Germinal center (tissue), 1 donor: ENCODE data around the gene LDLRAD2.
"Not testable (repeated sequence)": the region's sequence is repeated elsewhere in the genome, so short reads cannot be mapped to it uniquely, and the experiment has no call there.

Experiments used
- DNase-seq: peaks from one replicate; pipeline ENCODE4 v3.0.0; 2012; ENCODE audit warnings: mixed read lengths, low spot score

The LDLRAD2 gene

DNA sequence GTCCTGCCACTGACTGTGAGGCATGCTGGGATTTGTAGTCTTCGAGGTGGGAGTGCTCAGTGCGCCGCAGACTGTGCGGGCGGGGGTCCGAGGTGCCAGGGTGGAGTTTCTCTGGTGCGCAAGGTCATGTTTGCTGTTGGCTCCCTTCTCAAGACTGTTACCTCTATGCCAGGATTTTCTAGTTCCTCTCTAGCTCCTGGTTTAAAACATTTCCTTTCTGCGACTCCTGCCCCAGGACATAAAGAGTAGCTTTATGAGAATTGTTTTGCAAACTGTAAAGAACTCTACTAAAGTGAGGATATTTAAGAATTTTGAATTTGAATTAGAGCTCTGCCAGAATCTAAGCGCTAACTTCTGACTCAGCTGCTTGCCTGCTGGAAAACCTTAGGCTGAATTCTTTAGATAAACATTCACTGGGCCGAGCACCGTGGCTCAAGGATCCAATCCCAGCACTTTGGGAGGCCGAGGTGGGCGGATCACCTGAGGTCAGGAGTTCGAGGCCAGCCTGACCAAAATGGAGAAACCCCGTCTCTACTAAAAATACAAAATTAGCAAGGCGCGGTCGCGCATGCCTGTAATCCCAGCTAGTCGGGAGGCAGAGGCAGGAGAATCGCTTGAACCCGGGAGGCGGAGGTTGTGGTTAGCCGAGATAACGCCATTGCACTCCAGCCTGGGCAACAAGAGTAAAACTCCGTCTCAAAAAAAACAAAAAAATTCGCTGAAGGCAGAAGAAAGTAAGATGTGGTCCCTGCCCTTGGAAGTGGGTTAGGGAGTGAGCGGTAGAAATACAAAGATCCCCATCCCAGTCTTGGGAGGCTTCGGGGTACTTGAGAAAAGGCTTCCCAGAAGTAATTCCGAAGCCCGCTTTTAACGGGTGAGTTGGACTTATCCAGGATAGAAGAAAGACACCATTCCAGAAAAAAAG lies 28.1 kb upstream of the LDLRAD2 start:
- no peak for DNase-seq

DNA sequence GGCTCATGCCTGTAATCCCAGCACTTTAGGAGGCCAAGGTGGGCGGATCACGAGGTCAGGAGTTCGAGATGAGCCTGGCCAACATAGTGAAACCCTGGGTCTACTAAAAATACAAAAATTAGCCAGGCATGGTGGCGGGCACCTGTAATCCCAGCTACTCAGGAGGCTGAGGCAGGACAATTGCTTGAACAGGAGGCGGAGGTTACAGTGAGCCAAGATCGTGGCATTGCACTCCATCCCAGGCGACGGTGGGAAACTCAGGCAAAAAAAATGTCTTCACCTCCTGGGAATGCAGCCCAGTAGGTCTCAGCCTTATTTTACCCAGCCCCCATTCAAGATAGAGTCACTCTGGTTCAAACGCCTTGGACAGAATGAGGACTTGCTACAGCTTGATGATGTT lies 26.3 kb upstream of the LDLRAD2 start:
- DNase-seq, result not testable (repeated sequence)

DNA sequence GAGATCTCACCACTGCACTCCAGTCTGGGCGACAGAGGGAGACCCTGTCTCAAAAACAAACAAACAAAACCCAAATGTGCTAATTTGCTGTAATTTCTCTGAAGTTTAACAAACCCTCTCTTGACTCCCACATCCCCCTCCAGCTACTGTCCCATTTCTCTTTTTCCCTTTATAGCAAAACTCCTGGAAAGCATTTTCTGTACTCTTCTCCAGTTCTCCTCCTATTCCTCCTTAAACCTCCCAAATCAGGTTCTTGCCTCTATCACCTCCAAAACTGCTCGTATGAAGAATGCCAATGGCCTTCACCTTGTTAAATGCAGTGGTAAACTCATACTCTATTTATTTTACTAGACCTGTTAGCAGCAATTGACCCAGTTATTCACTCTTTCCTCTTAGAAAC lies 25.4 kb upstream of the LDLRAD2 start:
- DNase-seq, result no peak

DNA sequence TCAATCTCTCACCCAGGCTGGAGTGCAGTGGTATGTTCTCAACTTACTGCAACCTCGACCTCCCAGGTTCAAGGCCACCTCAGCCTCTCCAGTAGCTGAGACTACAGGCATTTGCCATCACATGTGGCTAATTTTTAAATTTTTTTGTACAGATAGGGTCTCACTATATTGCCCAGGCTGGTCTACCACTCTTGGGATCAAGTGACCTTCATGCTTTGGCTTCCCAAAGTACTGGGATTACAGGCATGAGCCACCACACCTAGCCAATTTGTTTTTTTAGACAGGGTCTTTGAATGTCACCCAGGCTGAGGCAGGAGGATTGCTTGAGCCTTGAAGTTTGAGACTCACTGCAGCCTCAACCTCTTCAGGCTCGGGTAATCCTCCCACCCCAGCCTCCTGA lies 19.0 kb upstream of the LDLRAD2 start:
- no peak for DNase-seq

DNA sequence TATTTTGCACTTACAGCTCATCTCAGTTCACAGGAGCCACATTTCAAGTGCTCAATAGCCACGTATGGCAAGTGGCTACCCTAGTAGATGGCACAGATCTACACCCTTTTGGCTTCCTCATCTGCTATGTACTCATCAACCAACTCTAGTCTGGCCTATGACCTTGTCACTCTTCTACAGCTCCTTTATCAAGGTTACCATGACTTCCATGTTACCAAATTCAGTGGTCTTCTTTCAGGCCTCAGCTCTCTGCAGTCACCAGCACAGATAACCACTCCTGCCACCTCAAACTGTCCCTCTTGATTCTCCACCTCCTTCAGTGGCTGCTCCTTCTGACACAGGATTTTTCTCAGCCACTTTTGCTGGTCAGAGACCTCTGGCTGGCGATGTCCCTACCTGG lies 17.4 kb upstream of the LDLRAD2 start:
- DNase-seq, result no peak

DNA sequence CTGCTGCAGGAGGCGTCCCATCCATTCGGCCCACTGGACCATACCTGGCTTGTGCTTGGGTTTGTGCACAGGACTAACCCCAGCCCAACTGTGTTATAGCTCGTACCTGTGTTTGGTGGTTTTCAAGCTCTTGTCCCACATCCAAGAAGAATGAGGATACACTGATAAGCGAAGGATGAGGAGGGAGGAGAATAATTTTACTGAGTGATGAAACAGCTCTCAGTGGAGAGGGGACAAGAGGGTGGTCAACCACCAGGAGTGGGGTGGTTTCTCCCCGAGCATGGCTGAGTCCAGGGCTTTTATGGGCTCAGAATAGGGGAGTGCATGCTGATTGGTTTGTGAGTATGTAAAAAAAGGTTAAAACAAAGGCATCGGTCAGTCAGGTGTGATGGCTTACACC lies 17.0 kb upstream of the LDLRAD2 start:
- no peak for DNase-seq

DNA sequence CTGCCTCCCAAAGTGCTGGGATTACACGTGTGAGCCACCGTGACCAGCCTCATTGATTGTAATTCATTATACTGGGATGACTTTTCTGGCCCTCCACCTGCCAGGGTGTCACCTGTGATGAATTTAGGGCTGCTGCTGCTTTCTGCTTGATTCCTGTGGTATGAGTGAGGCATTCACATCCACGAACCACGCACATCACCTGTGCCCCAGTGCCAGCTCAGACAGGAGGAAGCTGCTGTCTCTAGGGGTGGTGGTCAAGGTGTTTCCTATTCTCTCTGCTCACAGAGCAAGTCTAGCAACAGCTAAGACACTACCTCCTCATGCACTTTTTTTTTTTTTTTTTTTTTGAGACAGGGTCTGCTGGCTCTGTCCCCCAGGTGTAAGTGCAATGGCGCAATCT lies 12.3 kb upstream of the LDLRAD2 start:
- DNase-seq, result no peak

DNA sequence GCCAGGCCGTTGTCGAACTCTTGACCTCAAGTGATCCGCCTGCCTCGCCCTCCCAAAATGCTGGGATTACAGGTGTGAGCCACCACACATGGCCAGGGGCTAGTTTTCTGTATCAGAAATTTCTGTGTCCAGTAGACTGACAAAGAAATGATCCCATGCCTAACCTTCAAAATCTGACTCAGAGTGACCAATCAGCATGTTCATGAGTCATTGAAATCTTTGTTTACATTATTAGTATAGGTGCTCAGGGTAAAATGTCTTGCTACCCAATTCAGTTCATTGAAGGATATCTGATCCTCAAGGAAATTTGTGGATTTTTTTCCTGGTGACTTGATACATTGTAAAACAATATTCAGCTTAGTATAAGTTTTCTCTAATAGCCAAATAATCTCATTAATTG lies 11.0 kb upstream of the LDLRAD2 start:
- DNase-seq, result no peak

DNA sequence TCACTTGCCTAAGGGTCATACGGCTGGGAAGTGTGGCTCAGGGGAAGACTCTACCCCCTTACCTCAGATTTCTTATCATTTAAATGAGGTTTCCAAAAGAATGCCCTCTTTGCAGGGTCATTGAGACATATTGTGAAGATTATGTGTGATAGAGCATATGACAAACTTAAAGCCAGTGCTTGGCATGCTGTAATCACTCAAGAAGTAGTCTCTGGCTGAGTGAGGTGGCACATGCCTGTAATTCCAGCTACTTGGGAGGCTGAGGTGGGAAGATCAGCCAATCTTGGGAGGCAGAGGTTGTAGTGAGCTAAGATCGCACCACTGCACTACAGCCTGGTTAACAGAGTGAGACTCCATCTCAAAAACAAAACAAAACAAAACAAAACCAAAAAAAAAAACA lies 7.5 kb upstream of the LDLRAD2 start:
- no peak for DNase-seq

DNA sequence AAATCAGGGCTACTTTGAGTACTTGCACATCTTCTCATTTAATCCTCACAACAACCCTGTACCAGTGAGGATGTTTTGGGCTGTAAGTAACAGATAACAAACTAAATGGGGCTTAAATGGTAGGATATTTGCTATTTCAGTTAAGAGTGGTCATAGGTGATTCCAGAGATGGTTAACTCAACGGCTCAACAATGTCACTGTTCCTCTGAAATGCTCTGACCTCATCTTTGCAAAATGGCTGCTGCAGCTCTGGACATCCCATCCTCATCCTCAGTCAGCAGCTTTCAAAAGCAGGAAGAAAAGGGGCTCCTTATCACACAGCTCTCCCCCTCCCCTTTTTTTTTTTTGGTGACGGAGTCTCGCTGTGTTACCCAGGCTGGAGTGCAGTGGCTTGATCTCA lies 1.5 kb downstream of the LDLRAD2 start:
- DNase-seq, result no peak

DNA sequence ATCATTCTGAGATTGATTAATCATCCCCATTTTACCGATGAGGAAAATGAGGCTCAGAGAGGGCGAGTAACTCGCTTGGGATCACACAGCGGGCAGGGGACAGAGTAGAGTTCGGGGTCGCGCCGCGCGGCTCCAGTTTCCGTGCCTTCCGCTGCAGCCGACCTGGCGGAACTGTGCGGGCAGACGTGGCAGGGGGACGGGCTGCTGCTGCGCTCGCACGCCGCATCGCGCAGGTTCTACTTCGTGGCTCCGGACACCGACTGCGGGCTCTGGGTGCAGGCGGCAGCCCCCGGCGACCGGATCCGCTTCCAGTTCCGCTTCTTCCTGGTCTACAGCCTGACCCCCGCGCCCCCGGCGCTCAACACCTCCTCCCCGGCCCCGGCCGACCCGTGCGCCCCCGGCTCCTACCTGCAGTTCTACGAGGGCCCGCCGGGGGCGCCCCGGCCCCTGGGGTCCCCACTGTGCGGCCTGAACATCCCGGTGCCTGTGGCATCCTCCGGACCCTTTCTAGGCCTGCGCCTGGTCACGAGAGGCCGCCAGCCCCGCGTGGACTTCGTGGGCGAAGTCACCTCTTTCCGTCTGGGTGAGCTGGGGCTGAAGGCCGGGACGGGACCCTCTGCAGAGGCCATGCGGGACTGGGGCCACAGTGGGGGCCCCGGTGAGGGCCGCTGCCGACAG lies 2.3 kb downstream of the LDLRAD2 start:
- peak; percentile 86 for DNase-seq

DNA sequence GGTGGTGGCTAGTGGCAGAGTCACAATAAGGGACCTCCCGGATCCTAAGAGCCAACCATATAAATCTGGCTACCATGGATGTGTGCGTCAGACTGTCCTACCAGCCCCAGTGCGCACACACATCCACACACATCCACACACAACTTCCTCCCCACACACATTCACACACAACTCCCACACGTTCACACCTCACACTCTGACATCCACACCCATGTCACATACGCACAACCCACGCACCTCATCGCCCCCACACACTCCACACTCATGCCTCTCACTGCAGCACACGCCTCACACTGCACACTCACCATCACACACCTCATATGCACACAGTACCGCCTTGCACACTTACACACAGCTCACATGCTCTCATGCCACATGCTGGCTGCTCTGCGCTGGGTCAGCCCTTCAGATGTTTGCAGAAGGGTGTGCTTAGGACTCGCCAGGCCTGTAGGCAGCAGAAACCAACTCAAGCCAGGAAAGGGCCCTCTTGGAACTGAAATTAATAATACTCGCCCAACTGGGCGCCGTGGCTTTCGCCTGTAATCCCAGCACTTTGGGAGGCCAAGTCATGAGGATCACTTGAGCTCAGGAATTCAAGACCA lies 3.0 kb downstream of the LDLRAD2 start:
- DNase-seq, result peak; percentile 1

DNA sequence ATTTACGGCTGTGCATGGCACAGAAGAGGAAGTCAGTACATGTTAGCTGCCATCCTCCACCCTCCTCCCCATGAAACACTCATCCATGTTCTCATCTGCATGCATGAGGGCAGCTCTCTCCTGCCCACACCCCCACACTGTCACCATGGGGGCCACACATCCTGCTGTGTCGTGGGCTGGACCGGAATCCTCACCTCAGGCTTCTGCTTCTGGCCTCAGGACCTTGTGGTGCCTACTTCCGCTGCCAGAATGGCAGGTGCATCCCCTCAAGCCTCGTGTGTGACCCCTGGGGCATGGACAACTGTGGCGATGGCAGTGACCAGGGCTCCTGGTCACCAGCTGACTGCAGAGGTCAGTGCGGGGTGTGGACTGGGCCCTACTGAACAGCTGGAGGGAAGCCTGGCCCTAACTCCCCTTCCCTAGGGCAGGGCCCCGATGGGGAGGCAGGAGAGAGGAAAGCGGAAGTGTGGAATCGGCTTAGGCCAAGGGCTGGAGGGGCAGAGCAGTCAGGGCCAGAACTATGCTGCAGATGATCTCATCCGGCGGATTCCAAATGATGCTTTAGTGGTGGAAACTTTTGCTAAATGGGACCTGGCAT lies 3.8 kb downstream of the LDLRAD2 start:
- peak; percentile 10 for DNase-seq

DNA sequence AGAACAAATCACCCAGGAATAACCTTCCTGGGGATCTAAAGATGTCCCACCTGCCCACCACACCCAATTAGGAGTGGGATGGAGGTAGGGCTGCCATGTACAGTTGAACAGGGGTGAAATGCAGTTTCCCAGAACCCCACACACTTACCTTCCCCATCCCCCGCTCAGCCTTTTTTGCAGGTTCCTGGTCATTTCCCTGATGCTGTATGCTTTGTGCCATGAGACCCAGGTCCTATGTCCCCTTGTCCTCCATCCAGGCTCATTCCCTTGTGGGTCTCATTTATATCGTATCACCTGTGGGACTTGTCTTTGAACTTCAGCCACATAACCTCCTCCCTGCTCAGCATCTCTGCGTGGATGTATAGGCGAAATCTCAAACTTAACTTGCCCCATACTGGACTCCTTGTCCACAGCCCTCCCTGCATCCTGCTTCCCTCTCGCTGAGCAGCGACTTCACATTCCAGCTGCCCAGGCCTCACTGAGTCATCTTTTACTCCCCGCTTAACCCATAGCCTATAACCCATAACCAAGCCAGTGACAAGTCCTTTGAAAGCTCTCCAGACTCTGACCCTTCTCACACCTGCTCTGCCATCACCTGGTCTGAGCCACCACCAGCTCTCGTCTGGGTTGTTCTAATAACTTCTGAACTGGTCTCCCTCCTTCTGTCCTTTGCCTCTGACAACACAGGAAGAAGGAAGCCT lies 4.7 kb downstream of the LDLRAD2 start:
- DNase-seq, result no peak

DNA sequence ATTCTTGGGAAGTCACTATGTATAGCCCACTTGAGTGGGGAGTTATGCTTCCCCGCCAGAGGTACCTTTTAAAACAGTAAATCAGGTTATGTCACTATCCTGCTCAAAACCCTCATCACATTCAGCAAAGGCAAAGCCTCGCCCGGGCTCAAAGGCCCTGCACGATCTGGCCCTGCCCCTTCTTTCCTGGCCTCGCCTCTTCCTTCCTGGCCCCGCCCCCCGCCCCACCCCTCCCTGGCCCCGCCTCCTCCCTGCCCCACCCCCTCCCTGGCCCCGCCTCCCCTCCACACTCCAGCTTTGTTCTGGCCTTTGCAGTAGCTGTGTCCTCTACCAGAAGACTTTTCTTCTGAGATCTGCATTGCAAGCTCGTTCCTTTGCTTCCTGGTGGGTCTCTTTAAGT lies 6.6 kb downstream of the LDLRAD2 start:
- DNase-seq, result peak; percentile 90

DNA sequence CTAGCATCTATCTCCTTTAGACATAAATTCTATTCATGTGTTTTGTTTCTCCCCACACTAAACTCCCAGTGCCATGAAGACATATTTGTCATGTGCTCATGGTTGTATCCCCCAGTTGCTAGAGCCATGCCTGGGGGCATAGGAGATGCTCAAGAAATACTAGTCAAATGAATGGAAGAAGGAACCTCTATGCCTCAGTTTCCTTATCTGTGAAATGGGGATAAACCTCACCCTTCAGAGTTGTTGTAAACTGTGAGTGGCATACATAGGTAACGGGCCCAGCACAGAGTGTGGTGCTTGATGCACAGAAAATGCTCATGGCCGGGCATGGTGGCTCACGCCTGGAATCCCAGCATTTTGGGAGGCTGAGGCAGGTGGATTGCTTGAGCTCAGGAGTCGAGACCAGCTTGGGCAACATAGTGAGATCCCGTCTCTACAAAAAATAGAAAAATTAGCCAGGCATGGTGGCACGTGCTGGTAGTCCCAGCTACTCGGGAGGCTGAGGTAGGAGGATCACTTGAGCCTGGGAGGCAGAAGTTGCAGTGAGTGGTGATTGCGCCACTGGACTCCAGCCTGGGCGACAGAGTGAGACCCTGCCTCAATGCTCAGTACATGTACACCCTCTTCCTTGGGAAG lies 8.7 kb downstream of the LDLRAD2 start:
- no peak for DNase-seq

DNA sequence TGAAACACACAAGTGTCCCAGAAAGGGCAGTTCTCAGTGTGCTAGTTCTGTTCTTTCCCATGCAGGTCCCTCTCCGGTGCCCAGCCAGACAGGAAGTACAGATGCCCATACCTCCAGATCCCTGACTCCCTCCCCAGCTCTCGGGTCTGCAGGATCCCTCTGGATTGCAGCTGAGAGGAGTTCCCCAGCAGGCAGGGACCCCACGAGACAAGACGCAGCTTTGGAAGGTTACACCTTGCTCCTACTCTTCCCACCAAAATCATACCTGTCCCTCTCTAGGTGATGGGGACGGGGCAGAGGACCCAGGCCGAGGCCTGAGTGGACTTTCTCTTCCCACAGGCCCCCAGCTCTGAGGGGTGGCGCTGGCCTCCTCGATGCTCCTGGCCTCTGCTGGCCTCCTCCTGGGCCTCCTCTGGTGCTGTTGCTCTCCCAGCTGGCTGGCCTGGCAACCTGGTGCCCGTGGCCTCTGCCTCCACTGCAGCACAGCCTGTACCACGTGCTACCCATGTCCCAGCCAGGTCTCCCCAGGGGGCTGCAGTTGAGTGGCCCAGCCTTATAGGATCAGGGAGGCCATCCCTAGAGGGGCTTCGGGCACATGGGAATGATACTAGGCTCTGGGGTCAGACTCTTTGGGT lies 9.4 kb downstream of the LDLRAD2 start:
- no peak for DNase-seq

DNA sequence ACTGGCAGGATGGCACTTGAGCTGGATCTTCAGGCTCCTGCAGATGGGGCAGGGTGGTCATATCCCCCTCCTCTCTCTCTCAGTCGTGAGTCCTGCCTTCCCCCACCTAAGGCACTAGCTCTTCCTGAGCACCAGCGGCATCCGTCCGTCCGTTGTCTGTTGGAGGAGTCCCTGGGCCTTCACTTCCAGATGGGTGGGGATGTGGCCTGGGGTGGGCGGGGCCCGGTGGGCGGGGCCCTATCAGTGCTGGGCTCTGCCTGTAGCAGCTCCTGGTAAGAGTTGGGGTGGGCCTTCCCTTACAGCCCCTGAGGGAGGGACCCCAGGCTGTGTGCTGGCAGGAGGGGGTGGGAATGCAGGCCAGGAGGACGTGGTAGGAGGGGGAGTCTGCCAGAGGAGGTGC lies 10.3 kb downstream of the LDLRAD2 start:
- DNase-seq, result no peak

DNA sequence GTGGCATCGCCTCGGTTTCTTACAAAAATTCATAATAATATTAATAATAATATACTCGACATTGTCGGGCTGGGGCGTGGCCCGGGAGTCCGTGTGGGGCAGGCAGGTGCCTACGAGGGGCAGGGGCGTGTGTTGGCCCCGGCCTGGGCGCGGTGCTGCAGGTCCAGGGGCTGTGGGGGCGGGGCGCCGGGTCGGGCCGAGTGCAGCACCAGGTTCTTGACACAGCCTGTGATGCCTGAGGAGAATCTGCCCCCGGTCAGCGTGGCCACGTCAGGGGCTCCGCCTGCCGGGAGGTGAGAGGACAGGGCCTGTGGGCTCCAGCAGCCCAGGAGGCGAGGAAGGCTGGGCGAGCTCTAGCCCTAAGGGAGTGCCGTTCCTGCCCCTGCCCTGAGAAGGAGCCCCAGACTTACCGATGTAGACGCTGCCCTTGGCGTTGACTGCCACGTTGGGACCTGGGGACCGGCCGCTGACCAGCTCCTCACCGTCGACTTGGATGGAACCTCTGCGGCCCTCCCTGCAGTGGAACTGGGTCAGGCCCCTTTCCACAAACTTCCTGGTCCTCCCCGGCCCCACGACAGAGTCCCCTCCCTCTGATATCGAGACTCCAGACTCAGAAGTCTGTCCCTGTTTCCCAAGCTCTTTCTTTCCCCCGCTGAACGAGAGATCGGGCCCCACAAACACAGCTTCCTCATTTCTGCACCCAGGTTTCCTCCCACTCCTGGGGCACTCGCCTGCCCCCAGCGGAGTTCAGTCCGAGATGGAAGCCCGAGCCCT lies 11.3 kb downstream of the LDLRAD2 start:
- DNase-seq, result no peak

DNA sequence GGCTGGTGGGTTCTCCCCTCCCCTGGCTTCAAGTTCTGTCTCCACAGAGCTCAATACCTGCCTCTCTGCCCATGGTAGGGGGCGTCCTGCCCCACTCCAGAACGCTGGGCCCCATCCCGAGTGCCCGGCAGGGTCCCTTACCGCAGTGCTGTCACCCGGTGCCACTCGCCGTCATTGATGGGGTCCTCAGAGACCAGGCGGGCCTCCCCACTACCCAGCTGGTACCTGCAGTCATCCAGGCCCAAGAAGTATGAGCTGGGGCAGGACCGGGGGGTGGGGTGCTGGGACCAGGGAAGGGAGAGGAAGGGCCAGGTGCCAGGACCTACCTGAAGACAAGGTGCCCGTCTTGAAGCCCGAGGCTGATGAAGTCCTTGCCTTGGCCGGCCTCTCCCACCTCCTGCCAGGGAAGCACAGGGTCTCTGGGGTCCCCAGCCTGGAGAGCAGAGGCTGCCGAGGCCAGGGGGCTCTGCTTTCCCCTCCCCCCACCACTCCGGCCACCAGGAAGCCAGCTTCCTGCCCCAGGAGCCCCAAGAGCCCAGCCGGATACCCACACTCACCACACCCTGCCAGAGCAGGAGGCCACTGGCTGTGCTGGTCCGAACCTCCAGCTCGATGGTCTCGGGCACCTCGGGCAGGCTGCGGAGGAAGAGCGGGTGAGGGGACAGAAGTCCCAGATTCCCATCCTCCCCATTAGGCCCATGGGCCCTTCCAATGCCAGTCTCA lies 12.1 kb downstream of the LDLRAD2 start:
- DNase-seq, result no peak
